CD4-positive, alpha-beta T cell treated with Interleukin-4 for 1 hour (primary cell): ENCODE results near the gene DHRS7B.
A peak's percentile ranks its signal among the peaks of the same experiment; 100 is the strongest.
"Not testable (repeated sequence)": the region's sequence is repeated elsewhere in the genome, so short reads cannot be mapped to it uniquely, and the experiment has no call there.

ENCODE experiments used
- DNase-seq, 2 donors: peaks; one replicate each; pipeline ENCODE4 v3.0.0-alpha.2; 2020 to 2022

DHRS7B gene

DNA sequence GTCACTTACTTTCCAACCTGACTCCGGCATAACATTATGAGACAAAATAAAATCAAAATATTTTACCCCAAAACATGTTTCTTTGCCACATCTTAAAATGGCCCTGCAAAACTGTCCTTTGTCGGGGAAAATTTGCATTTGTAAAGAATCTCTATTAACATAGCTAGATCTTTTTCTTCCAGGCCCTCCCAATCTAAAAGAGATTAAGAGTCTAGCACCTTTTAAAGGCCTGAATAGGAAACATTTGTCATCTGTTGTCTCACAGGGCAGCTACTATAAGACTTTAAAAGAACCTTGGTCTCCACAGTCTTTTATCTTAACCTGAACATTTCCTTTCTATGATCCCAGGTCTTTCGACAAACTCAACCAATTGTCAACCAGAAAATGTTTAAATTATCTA, 18.1 kb upstream of the DHRS7B start:
- no peak for DNase-seq

DNA sequence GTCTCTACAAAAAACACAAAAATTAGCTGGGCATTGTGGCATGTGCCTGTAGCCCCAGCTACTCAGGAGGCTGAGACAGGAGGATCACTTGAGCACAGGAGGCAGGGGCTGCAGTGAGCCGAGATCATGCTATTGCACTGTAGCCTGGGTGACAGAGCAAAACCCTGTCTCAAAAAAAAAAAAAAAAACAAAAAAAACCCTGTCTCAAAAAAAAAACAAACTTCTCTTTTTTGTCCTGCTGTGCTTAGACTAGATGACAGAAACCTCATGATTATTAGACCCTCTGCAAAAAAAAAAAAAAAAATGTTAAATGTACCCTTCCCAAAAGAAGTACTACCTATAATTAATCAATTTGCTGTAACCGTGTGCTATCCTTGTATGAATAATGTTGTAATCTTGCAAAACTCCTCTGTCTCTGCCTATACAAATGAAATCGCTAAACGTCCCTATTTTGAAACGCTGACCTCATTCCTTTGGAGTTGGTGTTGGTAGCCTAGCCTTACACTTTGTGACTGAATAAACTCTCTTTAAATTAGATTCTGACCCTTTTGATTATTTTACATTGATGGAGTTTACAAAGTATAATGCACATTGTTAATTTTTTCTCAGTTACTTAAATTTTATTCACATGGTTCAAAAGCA, 13.6 kb upstream of the DHRS7B start:
- no peak for DNase-seq

DNA sequence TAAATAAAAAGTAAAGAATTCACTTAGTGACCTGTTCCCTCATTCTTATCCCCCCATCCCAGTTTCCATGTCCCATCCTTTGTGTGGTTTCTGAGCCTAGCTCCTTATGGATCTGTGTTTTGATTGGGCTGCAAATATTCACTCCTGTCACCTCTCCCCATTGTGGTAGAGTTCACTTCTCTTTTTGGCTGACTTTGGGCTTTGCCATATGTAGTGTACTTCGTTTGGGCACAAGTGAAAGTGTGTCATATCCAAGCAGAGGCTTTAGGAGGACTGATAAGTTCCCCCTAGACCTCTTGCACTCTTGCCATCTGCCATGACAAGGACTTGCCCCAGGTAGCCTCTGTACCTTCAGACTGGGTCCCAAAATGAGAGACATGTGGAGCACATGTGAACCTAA, 13.0 kb upstream of the DHRS7B start:
- DNase-seq = no peak

DNA sequence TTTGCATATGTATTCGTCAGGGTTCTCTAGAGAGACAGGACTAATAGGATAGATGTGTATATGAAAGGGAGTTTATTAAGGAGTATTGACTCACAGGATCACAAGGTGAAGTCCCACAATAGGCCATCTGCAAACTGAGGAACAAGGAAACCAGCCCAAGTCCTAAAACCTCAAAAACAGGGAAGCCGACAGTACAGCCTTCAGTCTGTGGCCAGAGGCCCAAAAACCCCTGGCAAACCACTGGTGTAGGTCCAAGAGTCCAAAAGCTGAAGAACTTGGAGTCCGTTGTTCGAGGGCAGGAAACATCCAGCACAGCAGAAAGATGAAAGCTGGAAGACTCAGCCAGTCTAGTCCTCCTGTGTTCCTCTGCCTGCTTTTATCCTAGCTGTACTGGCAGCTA, 12.0 kb upstream of the DHRS7B start:
- not testable (repeated sequence) for DNase-seq

DNA sequence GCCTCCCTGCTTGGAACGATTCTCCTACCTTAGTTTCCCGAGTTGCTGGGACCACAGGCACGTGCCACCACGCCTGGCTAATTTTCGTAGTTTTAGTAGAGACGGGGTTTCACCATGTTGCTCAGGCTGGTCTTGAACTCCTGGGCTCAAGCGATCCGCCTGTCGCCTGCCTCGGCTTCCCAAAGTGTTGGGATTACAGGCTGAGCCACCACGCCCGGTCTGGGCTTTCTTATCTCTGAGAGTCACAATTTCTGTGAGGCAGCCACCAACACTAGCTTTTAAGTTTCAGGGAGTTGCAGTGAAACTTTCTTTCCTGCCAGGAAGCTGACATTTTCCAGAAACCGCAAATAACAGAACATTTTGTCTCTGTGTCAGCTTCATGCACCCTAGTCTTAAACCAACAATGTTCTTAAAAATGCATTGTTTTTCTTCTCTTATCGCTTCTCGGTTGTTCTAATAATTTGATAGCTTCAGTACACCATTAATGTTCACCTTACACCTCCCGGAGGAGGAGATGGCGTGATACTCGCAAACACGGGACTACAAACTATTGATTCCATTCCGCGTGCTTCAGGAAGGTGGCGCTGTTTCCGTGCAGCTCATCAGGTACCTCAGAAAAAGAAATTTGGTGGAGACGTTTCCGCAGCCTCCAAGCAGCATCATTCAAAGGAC, 7.4 kb upstream of the DHRS7B start:
- DNase-seq = peak; percentile 78 to 82

DNA sequence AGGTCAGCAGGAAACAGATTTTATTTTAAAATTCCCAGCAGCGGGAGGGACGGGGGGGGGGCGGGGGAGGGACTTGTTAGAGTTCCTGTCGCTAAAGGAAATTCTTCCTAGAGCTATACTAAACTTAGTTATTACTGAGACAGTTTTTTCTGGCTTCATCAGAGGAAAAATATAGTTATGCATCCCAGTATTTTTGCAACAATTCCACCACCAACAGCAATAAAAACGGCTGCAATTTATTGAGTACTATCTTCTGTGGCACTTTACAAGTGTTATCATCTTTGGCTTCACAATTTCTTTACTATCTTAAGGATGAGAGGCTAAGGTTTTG, 6.9 kb upstream of the DHRS7B start:
- DNase-seq = no peak

DNA sequence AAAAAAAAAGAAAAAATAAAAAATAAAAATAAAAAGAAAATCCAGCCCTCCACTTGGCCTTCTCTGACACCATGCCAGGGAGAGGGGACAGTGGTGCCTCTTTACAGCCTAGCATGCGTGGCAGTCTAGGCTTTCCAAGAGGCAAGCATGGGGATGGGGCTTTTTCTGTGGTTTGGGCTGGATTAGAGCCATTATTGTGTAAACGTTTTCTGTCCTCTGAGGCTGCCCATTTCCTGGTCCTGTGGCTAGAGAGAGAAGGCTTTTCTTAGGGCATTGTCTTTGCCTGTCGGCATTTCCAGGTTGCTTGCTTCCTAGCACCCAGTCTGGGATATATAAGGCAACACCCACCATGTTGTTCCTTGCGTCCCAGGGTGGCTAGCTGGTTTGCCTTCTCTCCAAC, 2.7 kb upstream of the DHRS7B start:
- DNase-seq = no peak

DNA sequence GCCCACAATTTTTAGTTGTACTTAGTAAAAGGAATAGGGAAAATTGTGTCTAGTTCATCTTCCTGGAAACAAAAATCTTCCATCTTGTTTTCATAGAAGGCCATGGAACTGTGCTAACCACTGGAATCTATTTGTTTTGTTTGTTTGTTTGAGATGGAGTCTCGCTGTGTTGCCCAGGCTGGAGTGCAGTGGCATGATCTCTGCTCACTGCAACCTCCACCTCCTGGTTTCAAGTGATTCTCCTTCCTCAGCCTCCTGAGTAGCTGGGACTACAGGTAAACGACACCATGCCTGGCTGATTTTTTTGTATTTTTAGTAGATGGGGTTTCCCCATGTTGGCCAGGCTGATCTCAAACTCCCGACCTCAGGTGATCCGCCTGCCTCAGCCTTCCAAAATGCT, 2.2 kb upstream of the DHRS7B start:
- DNase-seq = not testable (repeated sequence)

DNA sequence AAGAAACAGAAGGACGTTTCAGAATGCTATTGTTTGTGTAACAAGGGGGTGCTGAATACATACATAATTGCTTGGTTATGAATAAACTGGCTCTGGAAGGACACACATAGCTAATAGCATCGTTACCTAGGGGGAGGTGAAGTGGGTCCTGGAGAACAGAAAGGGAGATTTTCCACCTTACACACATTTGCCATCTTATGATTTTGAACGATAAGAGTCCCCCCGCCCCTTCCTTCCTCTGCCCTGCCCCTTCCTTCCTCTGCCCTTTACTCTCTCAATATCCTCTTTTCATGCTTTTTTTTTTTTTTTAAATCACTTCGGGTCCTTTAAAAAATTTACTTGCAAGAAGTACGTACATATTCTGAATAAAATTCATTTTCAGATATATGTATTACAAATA, 902 bp upstream of the DHRS7B start:
- peak; percentile 73 to 86 for DNase-seq

DNA sequence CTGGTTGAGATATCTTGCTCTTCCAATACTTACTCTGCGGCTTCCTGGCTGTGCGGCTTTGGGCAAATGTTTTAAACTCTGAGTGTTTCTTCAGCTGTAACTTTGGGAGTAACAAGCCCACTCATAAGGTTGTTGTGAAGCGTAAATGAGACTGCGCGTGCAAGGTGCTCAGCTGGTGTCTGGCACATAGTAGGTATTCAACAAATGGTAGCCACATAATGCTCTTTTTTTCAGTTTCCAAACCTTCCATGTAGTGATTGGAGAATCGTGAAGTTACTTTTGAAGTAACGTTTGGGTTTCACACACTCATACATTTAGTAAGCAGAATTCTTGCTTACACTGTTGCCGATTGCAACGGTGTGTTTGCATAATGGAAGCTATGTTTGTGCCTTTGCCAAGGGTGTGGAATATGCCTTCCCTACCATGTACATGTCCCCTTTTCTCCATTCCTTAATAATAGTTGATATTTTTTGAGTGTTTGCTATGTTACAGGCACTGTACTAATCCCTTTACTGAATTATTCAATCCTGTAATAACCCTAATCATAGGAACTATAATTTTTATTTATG, 829 bp downstream of the DHRS7B start:
- DNase-seq = no peak

DNA sequence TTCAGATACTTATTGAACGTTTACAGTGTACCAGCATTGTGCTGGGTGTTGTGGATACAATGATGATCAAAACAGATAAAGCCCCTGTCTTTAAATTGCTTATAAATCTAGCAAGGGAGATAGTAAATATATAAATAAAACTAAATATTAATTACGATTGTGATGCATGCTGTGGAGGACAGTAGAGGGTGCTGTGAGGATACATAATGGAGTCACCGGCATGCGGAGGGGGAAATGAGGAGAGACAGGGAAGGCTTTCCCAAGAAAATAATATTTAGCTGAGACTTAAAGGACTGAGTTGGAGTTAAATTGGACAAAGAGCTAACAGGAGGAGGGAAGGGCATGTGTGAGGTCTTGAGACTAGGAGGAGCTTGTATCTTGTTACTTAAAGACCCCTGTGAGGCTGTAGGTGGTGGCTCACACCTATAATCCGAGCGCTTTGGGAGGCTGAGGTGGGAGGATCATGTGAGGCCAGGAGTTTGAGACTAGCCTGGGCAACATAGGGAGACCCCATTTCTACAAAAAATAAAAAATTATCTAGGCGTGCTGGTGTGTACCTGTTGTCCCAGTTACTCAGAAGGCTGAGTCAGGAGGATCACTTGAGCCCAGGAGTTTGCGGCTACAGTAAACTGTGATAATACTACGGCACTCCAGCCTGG, 2.4 kb downstream of the DHRS7B start:
- no peak for DNase-seq

DNA sequence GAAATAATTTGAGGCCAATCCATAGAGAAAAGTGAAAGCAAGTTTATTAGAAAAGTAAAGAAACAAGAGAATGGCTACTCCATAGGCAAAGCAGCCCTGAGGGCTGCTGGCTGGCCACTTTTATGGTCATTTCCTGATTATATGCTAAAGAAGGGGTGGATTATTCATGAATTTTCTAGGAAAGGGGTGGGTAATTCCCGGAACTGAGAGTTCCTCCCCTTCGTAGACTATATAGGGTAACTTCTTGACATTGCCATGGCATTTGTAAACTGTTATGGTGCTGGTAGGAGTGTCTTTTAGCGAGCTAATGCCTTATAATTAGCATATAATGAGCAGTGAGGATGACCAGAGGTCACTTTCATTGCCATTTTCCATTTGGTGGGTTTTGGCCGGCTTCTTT, 4.4 kb downstream of the DHRS7B start:
- DNase-seq = no peak

DNA sequence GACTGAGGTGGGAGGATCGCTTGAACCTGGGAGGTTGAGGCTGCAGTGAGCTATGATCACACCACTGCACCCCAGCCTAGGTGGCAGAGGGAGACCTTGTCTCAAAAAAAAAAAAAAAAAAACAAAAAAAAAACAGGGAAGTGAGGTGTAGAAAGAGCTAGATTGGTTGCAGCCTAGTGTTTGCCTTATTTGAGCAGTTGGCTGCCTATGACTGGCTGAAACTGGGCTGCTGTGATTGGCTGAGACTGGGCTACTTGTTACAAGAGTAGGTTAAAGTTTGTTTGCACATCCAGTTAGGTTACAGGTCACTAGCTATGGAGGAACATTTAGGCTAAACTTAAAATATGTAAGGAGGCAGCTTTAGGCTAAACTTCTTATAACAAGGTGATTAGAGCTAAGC, 5.7 kb downstream of the DHRS7B start:
- DNase-seq = peak in 1 of 2 donors; percentile 37

DNA sequence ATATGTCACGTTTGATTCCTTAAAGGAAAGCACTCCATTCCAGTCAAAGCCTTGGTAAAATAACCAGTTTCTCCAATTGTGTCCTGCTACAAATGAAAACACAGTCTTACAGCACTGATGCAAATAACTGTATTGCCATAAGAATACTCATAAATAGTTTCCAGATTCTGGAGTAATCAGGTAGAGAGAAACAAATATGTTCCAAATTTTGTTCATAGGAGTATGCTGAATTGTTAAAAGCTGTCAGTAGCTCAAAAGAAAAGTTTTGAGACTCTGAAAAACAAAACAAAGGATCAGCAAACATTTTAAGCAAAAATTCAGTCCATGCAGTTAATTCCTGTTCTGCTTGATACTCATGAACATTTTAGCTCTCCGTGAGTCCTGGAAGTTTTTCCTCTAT, 7.8 kb downstream of the DHRS7B start:
- DNase-seq = no peak

DNA sequence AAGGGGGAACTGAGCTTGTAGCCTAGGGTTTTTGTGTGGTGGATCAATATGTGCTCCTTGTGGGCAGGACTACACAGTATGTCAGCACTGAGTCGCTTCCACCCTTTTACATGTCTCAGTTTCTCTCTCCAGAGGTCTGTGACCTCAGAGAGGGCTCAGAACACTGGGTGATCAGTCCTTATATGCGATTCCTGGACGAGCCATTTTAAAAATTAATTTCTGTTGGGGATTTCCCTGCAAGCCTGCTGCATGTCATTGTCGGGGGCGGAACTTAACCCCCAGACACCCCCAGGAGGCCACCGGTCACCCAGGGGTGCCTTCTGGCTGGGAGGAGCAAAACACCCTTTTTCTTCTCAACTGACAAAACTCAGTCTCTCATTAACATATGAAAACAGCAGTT, 14.1 kb downstream of the DHRS7B start:
- peak in 1 of 2 donors; percentile 20 for DNase-seq

DNA sequence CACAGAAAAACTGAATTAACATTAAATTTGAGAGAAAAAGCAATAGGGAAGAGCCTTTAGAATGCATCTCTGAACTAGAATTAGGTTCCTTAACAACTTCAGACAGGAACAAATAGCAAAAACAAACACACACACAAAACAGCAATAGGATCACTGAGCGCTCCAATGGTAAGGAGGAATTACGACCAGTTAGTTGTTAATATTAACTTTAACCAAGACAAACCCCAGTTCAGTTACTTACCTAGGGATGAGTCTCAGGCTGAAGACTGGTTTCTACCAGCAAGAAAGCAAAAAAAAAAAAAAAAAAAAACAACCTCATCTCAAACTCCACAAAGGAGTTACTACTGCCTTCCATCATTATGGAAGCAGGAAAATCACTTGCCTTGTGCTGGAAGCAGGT, 14.6 kb downstream of the DHRS7B start:
- DNase-seq = no peak

DNA sequence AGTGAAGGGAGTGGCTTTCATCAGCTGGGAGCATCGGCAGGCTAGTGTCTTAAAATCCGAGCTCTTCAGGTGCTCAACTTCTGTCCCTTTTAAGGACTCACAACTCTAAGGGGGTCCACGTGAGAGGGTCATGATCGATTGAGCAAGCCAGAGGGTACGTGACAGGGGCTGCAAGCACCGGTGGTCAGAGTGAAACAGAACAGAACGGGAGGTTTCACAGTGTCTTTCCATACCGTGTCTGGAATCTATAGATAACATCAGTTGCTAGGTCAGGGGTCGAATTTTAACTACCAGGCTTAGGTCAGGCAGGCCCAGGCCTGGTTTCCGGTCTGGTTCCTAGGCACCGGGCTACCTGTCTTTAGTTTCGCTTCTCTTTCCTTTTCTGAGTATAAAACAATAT, 15.3 kb downstream of the DHRS7B start:
- not testable (repeated sequence) for DNase-seq

DNA sequence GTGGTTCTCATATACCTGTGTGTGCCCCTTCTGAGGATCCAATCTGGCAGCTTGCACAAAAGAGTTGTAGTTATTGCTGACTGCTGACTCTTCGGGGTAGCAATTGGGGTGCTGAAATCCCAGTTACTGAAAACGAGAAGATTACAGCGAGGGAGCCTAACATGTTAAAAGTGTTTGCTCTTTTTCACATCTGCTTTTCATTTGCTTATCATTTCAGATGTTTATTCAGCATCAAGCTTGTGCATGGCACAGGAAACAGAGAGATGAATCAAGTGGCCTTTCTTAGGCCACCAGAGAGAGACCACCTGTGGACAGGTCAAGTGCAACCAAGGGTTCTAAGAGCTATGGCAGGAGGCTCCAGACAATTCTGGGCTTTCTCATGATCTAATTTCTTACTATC, 16.9 kb downstream of the DHRS7B start:
- no peak for DNase-seq

DNA sequence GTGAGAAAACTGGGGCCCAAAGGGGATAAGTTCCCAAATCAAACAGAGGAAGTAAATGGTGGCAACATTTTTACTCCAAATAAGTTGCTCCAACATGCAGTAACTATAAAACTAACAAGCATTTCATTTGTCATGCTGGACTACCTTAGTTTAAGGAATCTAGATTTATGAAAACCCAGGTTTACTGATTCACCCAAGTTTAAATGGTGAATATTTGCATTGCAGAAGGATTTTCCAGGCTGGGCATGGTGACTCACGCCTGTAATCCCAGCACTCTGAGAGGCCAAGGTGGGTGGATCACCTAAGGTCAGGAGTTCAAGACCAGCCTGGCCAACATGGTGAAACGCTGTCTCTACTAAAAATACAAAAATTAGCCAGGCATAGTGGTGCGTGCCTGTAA, 17.5 kb downstream of the DHRS7B start:
- not testable (repeated sequence) for DNase-seq

DNA sequence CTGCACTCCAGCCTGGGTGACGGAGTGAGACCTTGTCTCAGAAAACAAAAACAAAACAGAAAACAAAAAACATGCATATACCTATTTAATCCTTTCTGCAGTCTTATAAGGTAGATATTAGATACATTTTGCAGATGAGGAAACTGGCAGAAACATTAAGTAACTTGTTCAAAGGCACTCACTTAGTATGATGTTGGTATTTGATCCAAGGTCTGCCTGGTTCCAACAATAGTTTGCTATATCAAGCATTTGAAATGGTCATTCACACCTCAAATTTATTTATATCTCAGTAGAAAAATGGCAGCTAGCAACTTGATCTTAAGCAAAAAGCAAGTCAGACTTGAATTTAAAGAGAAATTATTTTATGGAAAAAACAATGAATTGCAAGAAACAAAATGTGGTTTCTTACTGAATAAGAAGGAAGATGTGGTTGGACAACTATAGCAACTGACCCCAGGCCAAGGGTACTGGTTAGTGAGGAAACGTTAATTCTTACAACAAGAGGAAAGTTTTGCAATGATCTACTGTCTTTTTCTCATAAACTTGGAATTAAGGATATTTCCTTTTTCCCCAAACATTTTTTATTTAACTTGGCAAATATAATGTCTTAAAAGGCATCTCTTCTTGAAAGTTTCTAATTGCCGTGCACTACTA, 19.7 kb downstream of the DHRS7B start:
- DNase-seq = no peak

DNA sequence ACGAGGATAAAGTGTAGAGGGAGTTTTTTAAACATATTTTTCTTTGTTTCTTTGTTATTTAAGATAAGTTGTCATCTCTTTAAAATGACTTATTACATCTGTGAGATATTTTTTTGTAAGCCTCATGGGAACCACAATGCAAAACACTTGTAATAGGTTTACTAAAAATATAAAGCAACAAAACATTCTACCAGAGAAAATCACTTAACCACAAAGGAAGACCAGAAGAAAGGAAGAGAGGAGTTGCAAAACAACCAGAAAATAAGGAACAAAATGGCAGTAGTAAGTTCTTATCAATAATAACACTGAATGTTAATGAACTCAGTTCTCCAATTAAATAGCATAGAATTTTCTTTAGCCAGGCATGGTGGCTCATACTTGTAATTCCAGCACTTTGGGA, 22.9 kb downstream of the DHRS7B start:
- no peak for DNase-seq

DNA sequence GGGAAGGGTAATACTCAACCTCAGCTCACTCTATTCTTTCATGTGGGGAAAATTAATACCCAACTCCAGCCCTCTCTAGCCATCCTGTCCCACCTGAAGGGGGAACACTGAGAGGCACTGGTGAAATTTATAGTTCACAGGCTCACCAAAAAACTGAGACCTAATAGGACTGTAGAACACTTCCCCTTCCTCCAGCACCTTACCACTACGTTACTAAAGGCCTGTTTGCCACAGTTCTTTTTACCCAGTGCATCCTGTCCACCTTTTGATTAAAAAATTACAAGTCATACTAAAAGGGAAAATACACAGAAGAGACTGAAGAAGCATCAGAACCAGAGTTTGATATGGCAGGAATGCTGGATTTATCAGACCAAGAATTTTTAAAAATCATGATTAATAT, 26.0 kb downstream of the DHRS7B start:
- DNase-seq = no peak

DNA sequence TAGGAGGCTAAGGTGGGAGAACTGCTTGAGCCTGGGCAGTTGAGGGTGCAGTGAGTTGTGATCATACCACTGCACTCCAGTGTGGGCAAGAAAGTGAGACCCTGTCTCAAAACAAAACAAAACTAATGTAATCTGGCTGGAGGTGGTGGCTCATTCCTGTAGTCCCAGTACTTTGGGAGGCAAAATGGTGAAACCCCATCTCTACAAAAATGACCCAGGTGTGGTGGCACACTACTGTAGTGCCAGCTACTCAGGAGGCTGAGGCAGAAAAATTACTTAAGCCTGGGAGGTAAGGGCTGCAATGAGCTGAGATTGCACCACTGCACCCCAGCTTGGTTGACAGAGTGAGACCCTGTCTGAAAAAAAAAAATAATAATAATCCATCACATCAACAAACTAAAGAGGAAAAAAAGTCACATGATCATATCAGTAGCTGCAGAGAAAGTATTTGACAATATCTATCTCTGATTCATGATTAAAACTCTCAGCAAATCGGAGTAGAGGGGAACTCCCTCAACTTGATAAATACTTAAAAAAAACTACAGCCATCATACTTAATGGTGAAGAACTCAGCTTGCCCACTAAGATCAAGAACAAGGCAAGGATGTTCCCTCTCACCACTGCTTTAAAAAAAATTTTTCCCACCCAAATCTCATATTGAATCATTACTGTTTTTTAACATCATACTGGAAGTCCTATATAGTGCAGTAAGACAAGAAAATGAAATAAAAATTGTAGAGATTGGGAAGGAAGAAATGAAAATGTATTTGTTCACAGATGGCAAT, 31.0 kb downstream of the DHRS7B start:
- DNase-seq = no peak
